Right lobe of liver (tissue), 6 donors: ENCODE measurements around the gene POTEG. TPM values are rescaled to one million over a fixed set of nuclear protein-coding genes. Genes with fewer than 3 reads are reported as not detected.
A peak's percentile ranks its signal among the peaks of the same experiment; 100 is the strongest.
"Not testable (repeated sequence)": the region's sequence is repeated elsewhere in the genome, so short reads cannot be mapped to it uniquely, and the experiment has no call there.

Experiments used
- ATAC-seq, 4 donors: fragments of 200-7000 bp; cut with Tn5 transposase; one replicate each; pipeline ENCODE4 v1.9.1; 2020; ENCODE audit warnings: mild to moderate bottlenecking in 4 of 4, moderate library complexity in 4 of 4
- DNase-seq, 3 donors: peaks; one replicate each; pipeline ENCODE4 v3.0.0-alpha.2; 2020
- H3K27ac ChIP-seq, 3 donors: fragments of 200-600 bp; one replicate each; pipeline ENCODE4 v1.8.0; 2022
- H3K27me3 ChIP-seq, 2 donors: fragments of 200-600 bp; one replicate each; pipeline ENCODE4 v1.8.0; 2022
- H3K36me3 ChIP-seq, 4 donors: fragments of 200-600 bp; sonication (generic) in 1 of 4; one replicate each; pipeline versions ENCODE4 v1.5.1 to v1.8.0; 2017 to 2022; ENCODE audit warnings: control low read depth in 1 of 4
- H3K4me1 ChIP-seq, 4 donors: fragments of 200-600 bp; sonication (generic) in 1 of 4; one replicate each; pipeline versions ENCODE4 v1.5.1 to v1.8.0; 2017 to 2022; ENCODE audit warnings: control low read depth in 1 of 4
- H3K4me3 ChIP-seq, 3 donors: fragments of 200-600 bp; one replicate each; pipeline ENCODE4 v1.8.0; 2022
- H3K9me3 ChIP-seq, 4 donors: fragments of 200-600 bp; sonication (generic) in 1 of 4; one replicate each; pipeline versions ENCODE4 v1.5.1 to v1.8.0; 2017 to 2022; ENCODE audit warnings: control low read depth in 1 of 4
- WGBS: methylation state at CpG from one replicate; pipeline ENCODE4 v1.1.6; 2018; ENCODE audit warnings: low coverage, low lambda C conversion rate; ENCODE audit not compliant: insufficient coverage; ENCODE audit errors: missing lambda C conversion rate; 5-methylcytosine and 5-hydroxymethylcytosine counted together
- intact Hi-C, 2 donors: fragments of 100-400 bp; cut with DNase I; formaldehyde crosslinking; loops; one replicate each; pipeline versions ENCODE4 v1.11.2 to v1.14.1; 2022
- total RNA-seq, 6 experiments: library from RNA; depleted of rRNA in 2 of 6; stranded (reverse); fragments of >200 nt in 2 of 6; fragmentation: NEBNext Ultra II Directional in 3 of 6; extraction: Animal tissue kit (Norgen Biotek cat#: 25700) in 3 of 6; gene quantifications; one replicate each; pipeline versions ENCODE4 v1.1.0 to v1.2.4, GENCODE V29; 2016 to 2023
- donor health status: DM: no; HTN: yes; CAD: no.
- donor health status: DM: no; HTN: no; CAD: no.
- donor health status: DM: no; HTN: no; CAD: no.
- donor health status: DM: no; HTN: yes; CAD: no.
- donor health status: DM: no; HTN: yes; CAD: no.

The POTEG gene
- total RNA-seq, 6 experiments from 2014 or later = not detected

- H3K4me1 ChIP-seq, intact Hi-C loops, H3K27me3 ChIP-seq, ATAC-seq, H3K4me3 ChIP-seq, H3K9me3 ChIP-seq, H3K27ac ChIP-seq, H3K36me3 ChIP-seq: not testable (repeated sequence)
- WGBS = 70% methylated on average over 11 of the region's 13 CpGs
- peak in 1 of 3 donors; percentile 12 for DNase-seq
Observed at GRCh38 chr14:19408519-19408918, 25.6 kb downstream of the POTEG start.

- H3K36me3 ChIP-seq, H3K27ac ChIP-seq, H3K4me3 ChIP-seq, H3K9me3 ChIP-seq, ATAC-seq, intact Hi-C loops, DNase-seq, H3K4me1 ChIP-seq, H3K27me3 ChIP-seq: not testable (repeated sequence)
- WGBS = 93% methylated on average over 3 of the region's 18 CpGs
Observed at GRCh38 chr14:19402097-19402496, 32.0 kb downstream of the POTEG start.

GRCh38 chr14:19394727-19395126 lies 39.4 kb downstream of the POTEG start:
- H3K27ac ChIP-seq, H3K4me3 ChIP-seq, intact Hi-C loops, H3K36me3 ChIP-seq, H3K4me1 ChIP-seq, H3K27me3 ChIP-seq, H3K9me3 ChIP-seq: not testable (repeated sequence)
- peak in 2 of 4 donors; percentile 44 to 69 for ATAC-seq
- DNase-seq = peak in 2 of 3 donors; percentile 21 to 26
- WGBS = no CpG with 5 or more reads among the region's 12 CpGs

GRCh38 chr14:19390230-19390629 lies 43.9 kb downstream of the POTEG start:
- WGBS = 71% methylated on average over 3 of the region's 10 CpGs
- H3K9me3 ChIP-seq, H3K27ac ChIP-seq, H3K4me3 ChIP-seq, H3K27me3 ChIP-seq, intact Hi-C loops, H3K36me3 ChIP-seq, H3K4me1 ChIP-seq, ATAC-seq: not testable (repeated sequence)
- peak in 1 of 3 donors; percentile 41 for DNase-seq

- H3K27ac ChIP-seq, intact Hi-C loops, H3K9me3 ChIP-seq, H3K27me3 ChIP-seq, H3K4me3 ChIP-seq, H3K4me1 ChIP-seq, ATAC-seq, H3K36me3 ChIP-seq: not testable (repeated sequence)
- WGBS = 14% methylated on average over 2 of the region's 4 CpGs
- DNase-seq = peak in 1 of 3 donors; percentile 27
Observed at GRCh38 chr14:19388741-19389140, 45.4 kb downstream of the POTEG start.

- intact Hi-C loops, H3K27me3 ChIP-seq, H3K4me3 ChIP-seq, ATAC-seq, H3K27ac ChIP-seq, H3K9me3 ChIP-seq, H3K4me1 ChIP-seq, H3K36me3 ChIP-seq, DNase-seq: not testable (repeated sequence)
- no CpG with 5 or more reads among the region's 9 CpGs for WGBS
Observed at GRCh38 chr14:19386996-19387395, 47.1 kb downstream of the POTEG start.

GRCh38 chr14:19386309-19386708 lies 47.8 kb downstream of the POTEG start:
- H3K4me3 ChIP-seq, H3K9me3 ChIP-seq, H3K27ac ChIP-seq, H3K27me3 ChIP-seq, H3K4me1 ChIP-seq, ATAC-seq, H3K36me3 ChIP-seq, intact Hi-C loops: not testable (repeated sequence)
- no CpG with 5 or more reads among the region's 7 CpGs for WGBS
- DNase-seq = peak in 1 of 3 donors; percentile 25

- H3K27me3 ChIP-seq, H3K27ac ChIP-seq, H3K36me3 ChIP-seq, H3K9me3 ChIP-seq, intact Hi-C loops, H3K4me1 ChIP-seq, H3K4me3 ChIP-seq: not testable (repeated sequence)
- peak in 2 of 4 donors; percentile 7 to 56 for ATAC-seq
- WGBS = no CpG with 5 or more reads among the region's 6 CpGs
- peak in 1 of 3 donors; percentile 11 for DNase-seq
Observed at GRCh38 chr14:19384088-19384781, 49.9 kb downstream of the POTEG start.

- ATAC-seq (peak in 2 of 4 donors; percentile 26 to 67), DNase-seq (peak in 1 of 3 donors; percentile 39)
- H3K27ac ChIP-seq, H3K4me1 ChIP-seq, intact Hi-C loops, H3K9me3 ChIP-seq, H3K4me3 ChIP-seq, H3K36me3 ChIP-seq, H3K27me3 ChIP-seq: not testable (repeated sequence)
- no CpG with 5 or more reads among the region's 6 CpGs for WGBS
Observed at GRCh38 chr14:19383008-19383584, 51.0 kb downstream of the POTEG start.

- H3K27me3 ChIP-seq, H3K4me1 ChIP-seq, H3K9me3 ChIP-seq, ATAC-seq, intact Hi-C loops, H3K36me3 ChIP-seq, DNase-seq, H3K4me3 ChIP-seq, H3K27ac ChIP-seq: not testable (repeated sequence)
- WGBS = 20% methylated on average over 1 of the region's 1 CpG
Observed at GRCh38 chr14:19380137-19380536, 54.0 kb downstream of the POTEG start.

GRCh38 chr14:19374451-19374903 lies 59.7 kb downstream of the POTEG start:
- H3K4me1 ChIP-seq, H3K9me3 ChIP-seq, H3K4me3 ChIP-seq, H3K27ac ChIP-seq, H3K27me3 ChIP-seq, H3K36me3 ChIP-seq, intact Hi-C loops: not testable (repeated sequence)
- DNase-seq (peak in 1 of 3 donors; percentile 20), ATAC-seq (peak in 2 of 4 donors; percentile 42 to 65)
- WGBS = no CpG with 5 or more reads among the region's 13 CpGs
